ENCODE data around the gene DPP3. TPM values are rescaled to one million over a fixed set of nuclear protein-coding genes. Genes with fewer than 3 reads are reported as not detected.

The DPP3 gene
- total and polyA plus RNA-seq, 4 donors: 10.9 to 41.0 (median 27.3) TPM

Small RNA genes lying within 50 kb of the gene (small RNA-seq; reads per million reads assigned to genes)
- not detected for gene RF00416

Other genes starting within 250 kb of the DPP3 start
- 1 to 10 TPM; 2.3 to 5.1 TPM for gene KLC2, start 222.7 kb upstream of the DPP3 start, total RNA-seq
- gene KLC2, start 222.7 kb upstream of the DPP3 start, polyA plus RNA-seq: 1 to 10 TPM; 1.8 to 4.5 TPM
- gene RAB1B, start 211.8 kb upstream of the DPP3 start, total RNA-seq: 10 to 100 TPM; 40.4 to 43.8 TPM
- gene RAB1B, start 211.8 kb upstream of the DPP3 start, polyA plus RNA-seq: 10 to 100 TPM; 58.7 to 83.0 TPM
- gene CNIH2, start 202.3 kb upstream of the DPP3 start, total RNA-seq: not detected
- gene CNIH2, start 202.3 kb upstream of the DPP3 start, polyA plus RNA-seq: under 1 TPM in 1 of 2 donors, not detected in 1; 0.07 TPM
- 100 to 1,000 TPM in 1 of 2 donors, 10 to 100 TPM in 1; 93.0 to 115 TPM for gene YIF1A, start 191.3 kb upstream of the DPP3 start, total RNA-seq
- gene YIF1A, start 191.3 kb upstream of the DPP3 start, polyA plus RNA-seq: 100 to 1,000 TPM; 118 to 136 TPM
- gene TMEM151A, start 188.5 kb upstream of the DPP3 start, total RNA-seq: under 1 TPM in 1 of 2 donors, not detected in 1; 0.05 TPM
- under 1 TPM in 1 of 2 donors, not detected in 1; 0.13 TPM for gene TMEM151A, start 188.5 kb upstream of the DPP3 start, polyA plus RNA-seq
- 1 to 10 TPM; 1.0 to 3.0 TPM for gene CD248, start 163.4 kb upstream of the DPP3 start, total RNA-seq
- 1 to 10 TPM in 1 of 2 donors, under 1 TPM in 1; 0.64 to 1.5 TPM for gene CD248, start 163.4 kb upstream of the DPP3 start, polyA plus RNA-seq
- 1 to 10 TPM in 1 of 2 donors, under 1 TPM in 1; 0.50 to 1.1 TPM for gene RIN1, start 144.0 kb upstream of the DPP3 start, total RNA-seq
- under 1 TPM; 0.11 to 0.55 TPM for gene RIN1, start 144.0 kb upstream of the DPP3 start, polyA plus RNA-seq
- gene BRMS1, start 135.3 kb upstream of the DPP3 start, total RNA-seq: 10 to 100 TPM; 12.0 to 20.0 TPM
- 10 to 100 TPM; 20.6 to 24.0 TPM for gene BRMS1, start 135.3 kb upstream of the DPP3 start, polyA plus RNA-seq
- gene B4GAT1, start 132.8 kb upstream of the DPP3 start, total RNA-seq: 10 to 100 TPM; 17.2 to 20.8 TPM
- 10 to 100 TPM; 12.0 to 18.1 TPM for gene B4GAT1, start 132.8 kb upstream of the DPP3 start, polyA plus RNA-seq
- gene SLC29A2, start 108.7 kb upstream of the DPP3 start, total RNA-seq: 1 to 10 TPM; 1.5 to 3.3 TPM
- 1 to 10 TPM; 1.2 to 1.6 TPM for gene SLC29A2, start 108.7 kb upstream of the DPP3 start, polyA plus RNA-seq
- not detected for gene NPAS4, start 59.4 kb upstream of the DPP3 start, total RNA-seq
- gene NPAS4, start 59.4 kb upstream of the DPP3 start, polyA plus RNA-seq: under 1 TPM in 1 of 2 donors, not detected in 1; 0.01 TPM
- gene MRPL11, start 41.6 kb upstream of the DPP3 start, total RNA-seq: 10 to 100 TPM; 18.0 to 24.7 TPM
- 10 to 100 TPM; 39.9 to 45.6 TPM for gene MRPL11, start 41.6 kb upstream of the DPP3 start, polyA plus RNA-seq
- 1 to 10 TPM; 1.9 to 5.4 TPM for gene PELI3, start 13.5 kb upstream of the DPP3 start, total RNA-seq
- gene PELI3, start 13.5 kb upstream of the DPP3 start, polyA plus RNA-seq: 1 to 10 TPM; 1.7 to 2.4 TPM
- gene BBS1, start 30.2 kb downstream of the DPP3 start, total RNA-seq: 10 to 100 TPM in 1 of 2 donors, 1 to 10 TPM in 1; 9.8 to 18.5 TPM
- 1 to 10 TPM; 4.2 to 7.5 TPM for gene BBS1, start 30.2 kb downstream of the DPP3 start, polyA plus RNA-seq
- gene ZDHHC24, start 65.6 kb downstream of the DPP3 start, total RNA-seq: 1 to 10 TPM; 5.1 to 6.4 TPM
- 1 to 10 TPM; 4.1 to 5.2 TPM for gene ZDHHC24, start 65.6 kb downstream of the DPP3 start, polyA plus RNA-seq
- gene ACTN3, start 66.5 kb downstream of the DPP3 start, total RNA-seq: not detected
- not detected for gene ACTN3, start 66.5 kb downstream of the DPP3 start, polyA plus RNA-seq
- 10 to 100 TPM in 1 of 2 donors, 1 to 10 TPM in 1; 8.5 to 20.2 TPM for gene CTSF, start 88.2 kb downstream of the DPP3 start, total RNA-seq
- 10 to 100 TPM; 27.7 to 31.9 TPM for gene CTSF, start 88.2 kb downstream of the DPP3 start, polyA plus RNA-seq
- under 1 TPM; 0.14 to 0.17 TPM for gene CCDC87, start 112.6 kb downstream of the DPP3 start, total RNA-seq
- under 1 TPM in 1 of 2 donors, not detected in 1; 0.14 TPM for gene CCDC87, start 112.6 kb downstream of the DPP3 start, polyA plus RNA-seq
- 10 to 100 TPM; 30.2 to 54.7 TPM for gene CCS, start 112.8 kb downstream of the DPP3 start, total RNA-seq
- 10 to 100 TPM; 38.9 to 80.2 TPM for gene CCS, start 112.8 kb downstream of the DPP3 start, polyA plus RNA-seq
- gene RBM14, start 136.2 kb downstream of the DPP3 start, total RNA-seq: 10 to 100 TPM; 27.1 to 53.5 TPM
- 10 to 100 TPM in 1 of 2 donors, 1 to 10 TPM in 1; 7.0 to 16.7 TPM for gene RBM14, start 136.2 kb downstream of the DPP3 start, polyA plus RNA-seq
- 10 to 100 TPM; 43.3 to 59.2 TPM for gene RBM4, start 158.3 kb downstream of the DPP3 start, total RNA-seq
- 10 to 100 TPM; 36.9 to 49.4 TPM for gene RBM4, start 158.3 kb downstream of the DPP3 start, polyA plus RNA-seq
- gene RBM4B, start 197.5 kb downstream of the DPP3 start, total RNA-seq: 10 to 100 TPM; 12.3 to 13.8 TPM
- 1 to 10 TPM; 7.1 to 8.8 TPM for gene RBM4B, start 197.5 kb downstream of the DPP3 start, polyA plus RNA-seq
- 100 to 1,000 TPM in 1 of 2 donors, 1 to 10 TPM in 1; 9.6 to 103 TPM for gene SPTBN2, start 248.8 kb downstream of the DPP3 start, total RNA-seq
- gene SPTBN2, start 248.8 kb downstream of the DPP3 start, polyA plus RNA-seq: 10 to 100 TPM; 12.2 to 33.1 TPM